Stimulated activated CD4-positive, alpha-beta T cell treated with anti-CD3 and anti-CD28 coated beads, Interleukin-1b, Interleukin-23, amount 100 ng/mL, for 1 hour (primary cell): ENCODE results near the gene EEPD1.
"Not testable (repeated sequence)": the region's sequence is repeated elsewhere in the genome, so short reads cannot be mapped to it uniquely, and the experiment has no call there.

ENCODE experiments used
- DNase-seq, 2 donors: peaks; one replicate each; pipeline ENCODE4 v3.0.0-alpha.2; 2020; ENCODE audit warnings: low read depth in 2 of 2

The EEPD1 gene

DNA sequence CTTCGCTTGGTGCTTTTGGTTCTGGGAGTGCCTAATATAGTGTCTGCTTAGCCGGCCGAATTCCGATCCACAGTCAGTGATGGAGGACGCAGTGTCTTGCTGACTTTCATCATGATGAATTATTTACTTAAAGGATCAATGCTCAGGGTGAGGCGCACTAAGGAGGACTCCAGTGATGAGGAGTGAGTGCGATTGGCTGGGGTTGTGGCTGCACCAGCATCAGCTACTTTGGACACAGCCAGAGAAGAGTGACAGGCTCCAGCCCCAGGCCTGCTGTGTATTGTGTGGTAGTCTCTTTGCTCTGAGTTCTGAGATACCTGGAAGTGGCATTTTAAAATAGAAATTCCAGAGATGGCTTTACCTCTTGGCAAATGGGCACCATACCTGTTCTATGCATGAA lies 163.3 kb downstream of the EEPD1 start:
- DNase-seq: no peak

DNA sequence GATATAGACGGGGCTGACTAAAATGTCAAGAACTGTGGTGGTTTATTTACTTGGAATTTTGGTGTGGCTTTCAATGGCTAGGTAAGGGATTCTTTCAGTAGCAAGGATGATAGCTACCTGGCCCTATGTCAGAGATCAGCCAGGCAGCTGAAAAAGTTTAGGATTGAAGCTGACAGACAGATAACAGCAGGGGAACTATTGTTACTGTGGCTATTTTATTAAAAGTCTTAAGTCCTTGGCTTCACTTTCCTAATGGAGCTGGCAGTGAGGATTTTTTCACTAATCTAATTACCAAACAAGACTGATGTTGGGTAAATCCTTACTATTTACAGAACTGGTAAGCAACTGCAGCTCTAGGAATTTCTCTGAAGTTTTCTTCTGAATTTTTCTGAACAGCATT lies 164.2 kb downstream of the EEPD1 start:
- no peak for DNase-seq

DNA sequence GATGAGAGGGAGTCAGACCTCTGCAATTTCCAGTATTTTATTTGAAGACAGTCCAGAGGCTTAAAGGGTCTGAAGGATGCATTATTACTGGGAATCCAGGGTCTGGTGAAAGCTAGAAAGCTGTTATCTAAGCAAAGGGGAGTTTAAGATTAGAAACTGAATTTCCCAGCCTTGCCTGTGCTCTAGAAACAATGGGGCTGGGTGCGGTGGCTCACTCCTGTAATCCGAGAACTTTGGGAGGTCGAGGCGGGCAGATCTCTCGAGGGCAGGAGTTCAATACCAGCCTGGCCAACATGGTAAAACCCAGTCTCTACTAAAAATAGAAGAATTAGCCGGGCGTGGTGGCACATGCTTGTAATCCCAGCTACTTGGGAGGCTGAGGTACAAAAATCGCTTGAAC lies 165.1 kb downstream of the EEPD1 start:
- no peak for DNase-seq

DNA sequence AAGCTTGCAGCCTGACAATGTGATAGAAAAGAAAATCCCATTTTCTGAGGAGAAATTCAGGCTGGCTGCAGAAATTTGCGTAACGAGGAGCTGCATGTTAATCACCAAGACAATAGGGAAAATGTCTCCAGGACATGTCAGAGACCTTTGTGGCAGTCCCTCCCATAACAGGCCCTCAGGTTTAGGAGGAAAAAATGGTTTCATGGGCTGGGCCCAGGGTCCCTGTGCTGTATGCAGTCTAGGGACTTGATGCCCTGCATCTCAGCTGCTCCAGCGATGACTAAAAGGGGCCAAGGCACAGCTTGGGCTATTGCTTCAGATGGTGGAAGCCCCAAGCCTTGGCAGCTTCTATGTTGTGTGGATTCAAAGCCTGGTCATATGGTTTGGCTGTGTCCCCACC lies 168.2 kb downstream of the EEPD1 start:
- not testable (repeated sequence) for DNase-seq

DNA sequence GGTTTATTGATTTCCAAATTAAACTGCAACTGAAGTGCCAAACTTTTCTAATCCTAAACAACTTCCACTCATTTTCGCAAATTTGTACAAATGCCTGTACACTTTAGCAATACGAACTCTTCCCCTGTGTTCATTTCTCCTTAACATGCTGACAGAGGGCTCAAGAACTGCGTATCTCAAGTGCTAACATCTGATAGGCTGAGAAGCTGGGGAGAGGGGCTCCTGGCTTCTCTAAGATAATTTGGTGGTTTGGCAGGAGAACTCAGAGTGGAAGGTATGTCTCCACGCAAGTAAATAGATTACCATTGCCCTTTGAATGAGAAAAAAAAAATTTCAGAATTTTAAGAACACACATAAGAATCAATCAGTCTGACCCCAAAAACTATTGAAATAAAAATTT lies 183.3 kb downstream of the EEPD1 start:
- DNase-seq: no peak

DNA sequence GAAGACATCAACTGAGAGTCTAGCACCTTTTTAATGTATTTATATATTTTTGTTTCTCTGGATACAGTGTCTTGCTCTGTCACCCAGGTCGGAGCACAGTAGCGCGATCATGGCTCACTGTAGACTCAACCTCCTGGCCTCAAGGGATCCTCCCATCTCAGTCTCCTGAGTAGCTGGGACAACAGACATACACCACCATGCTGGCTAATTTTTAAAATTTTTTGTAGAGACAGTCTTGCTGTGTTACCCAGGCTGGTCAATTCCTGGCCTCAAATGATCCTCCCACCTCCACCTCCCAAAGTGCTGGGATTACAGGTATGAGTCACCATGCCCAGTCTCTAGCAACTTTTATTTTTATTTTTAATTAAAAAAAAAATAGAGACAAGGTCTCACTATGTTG lies 185.2 kb downstream of the EEPD1 start:
- no peak for DNase-seq

DNA sequence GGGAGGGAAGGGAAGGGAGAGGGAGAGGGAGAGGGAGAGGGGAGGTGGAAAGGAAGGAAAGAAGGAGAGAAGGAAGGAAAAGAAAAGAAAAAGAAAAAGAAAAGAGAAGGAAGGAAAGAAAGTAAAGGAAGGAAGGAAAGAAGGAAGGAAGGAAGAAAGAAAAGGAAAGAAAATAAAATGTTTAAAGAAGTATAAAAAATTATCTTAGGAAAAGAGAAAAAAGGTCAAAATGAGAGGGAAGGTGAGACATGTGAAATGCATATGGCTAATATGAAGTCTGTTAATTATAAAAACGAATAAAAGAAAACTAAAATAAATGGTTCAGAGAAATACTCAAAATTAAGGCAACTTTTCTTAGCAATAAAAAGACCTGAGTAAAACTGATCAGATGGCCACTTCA lies 190.5 kb downstream of the EEPD1 start:
- no peak for DNase-seq

DNA sequence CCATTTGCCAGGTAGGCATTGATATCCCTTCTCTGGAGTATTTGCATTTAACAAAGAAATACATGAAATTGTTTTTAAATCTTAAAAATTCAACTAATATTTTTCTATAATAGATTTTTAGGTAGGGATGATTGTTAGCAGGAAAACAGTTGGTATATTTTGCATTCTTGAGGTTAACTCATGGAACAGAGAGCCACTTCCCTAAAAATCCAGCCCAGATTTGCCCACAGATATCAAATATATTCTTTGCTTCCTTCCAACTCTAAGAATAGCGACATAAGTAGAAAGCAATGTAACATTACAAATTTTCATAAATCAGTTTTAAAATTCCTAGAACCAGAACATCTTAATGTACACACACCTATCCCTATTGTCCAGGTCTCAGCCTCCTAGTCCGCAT lies 191.6 kb downstream of the EEPD1 start:
- DNase-seq: no peak

DNA sequence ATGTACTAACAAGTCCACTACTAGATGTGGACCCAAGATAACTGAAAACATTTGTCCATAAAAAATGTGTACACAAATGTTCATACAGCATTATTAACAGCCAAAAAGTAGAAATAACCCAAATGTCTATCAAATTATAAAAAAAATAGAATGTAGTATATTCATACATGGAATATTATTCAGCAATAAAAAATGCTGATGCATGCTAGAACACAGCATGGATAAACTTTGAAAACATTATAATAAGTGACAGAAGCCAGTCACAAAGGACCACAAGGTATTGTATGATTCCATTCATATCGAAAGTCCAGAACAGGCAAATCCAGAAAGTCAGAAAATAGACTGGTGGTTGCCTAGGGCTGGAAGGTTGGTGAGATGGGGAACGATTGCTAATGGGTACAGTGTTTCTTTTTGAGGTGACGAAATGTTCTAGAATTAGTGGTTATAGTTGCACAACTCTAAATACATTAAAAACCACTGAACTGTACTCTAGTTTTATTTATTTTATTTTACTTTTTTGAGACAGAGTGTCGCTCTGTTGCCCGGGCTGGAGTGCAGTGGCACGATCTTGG lies 193.3 kb downstream of the EEPD1 start:
- DNase-seq: no peak

DNA sequence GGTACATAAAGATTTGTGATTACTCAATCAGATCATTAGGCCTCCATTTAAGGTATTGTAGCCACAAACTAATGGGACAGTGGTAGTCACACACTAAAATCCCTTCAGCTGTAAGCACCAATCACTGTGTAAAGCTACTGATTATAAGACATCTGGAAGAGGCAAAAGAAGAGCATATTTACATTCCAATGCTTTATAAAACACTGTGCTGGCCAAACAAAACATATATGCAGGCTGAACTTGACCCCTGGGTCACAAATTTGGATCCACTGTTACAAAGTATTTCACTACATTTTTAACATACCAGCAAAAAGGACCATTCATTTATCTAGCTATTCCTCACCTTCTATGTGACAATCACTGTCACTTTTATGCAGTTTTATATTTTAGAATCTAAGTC lies 195.2 kb downstream of the EEPD1 start:
- DNase-seq: no peak

DNA sequence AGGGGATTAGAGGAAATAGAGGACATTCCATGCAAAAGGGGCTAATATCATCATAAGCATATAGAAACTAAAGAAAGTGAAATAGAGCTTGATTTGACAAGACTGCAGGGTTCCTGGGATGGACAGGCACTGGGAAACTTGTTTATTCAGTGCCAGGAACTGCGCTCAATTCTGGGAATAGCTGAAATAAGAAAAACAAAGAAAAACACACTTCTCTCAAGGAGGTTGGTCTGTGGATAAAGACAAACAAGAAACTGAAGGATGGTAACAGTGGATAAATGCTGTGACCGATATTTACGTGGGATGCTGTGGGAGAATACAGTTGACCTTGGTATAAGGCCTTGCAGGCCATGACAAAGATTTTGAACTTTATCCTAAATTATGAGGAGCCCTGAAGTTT lies 195.7 kb downstream of the EEPD1 start:
- DNase-seq: no peak

DNA sequence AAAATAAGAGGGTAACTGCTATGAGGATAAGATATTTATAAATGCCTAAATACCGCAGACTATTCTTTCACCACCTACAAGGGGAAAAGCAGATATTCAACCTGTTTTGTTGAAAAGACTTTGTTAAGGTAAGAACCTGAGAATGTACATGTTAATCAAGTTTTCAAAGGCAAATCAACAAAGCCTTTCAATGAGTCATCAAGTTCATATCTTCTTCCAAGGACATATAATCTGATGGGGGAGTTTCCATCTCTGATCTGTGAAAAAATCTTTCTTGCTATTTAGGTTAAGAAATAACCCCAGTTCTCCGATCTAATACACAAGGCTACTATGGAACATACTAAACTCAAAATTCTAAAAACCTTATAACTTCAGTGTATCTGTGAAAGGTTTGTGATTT lies 196.6 kb downstream of the EEPD1 start:
- DNase-seq: no peak
